RWPE1 (cell line): ENCODE results near the gene PPP2R3A.
"Not testable (repeated sequence)": the region's sequence is repeated elsewhere in the genome, so short reads cannot be mapped to it uniquely, and the experiment has no call there.

Experiments used
- CTCF ChIA-PET: fragments of 350-600 bp; sonication (Branson Sonifier 250); formaldehyde crosslinking; extraction: SDS; loops from one replicate; lab custom pipeline; 2021; lab: Yijun Ruan, JAX
- POLR2A ChIA-PET: fragments of 400-600 bp; formaldehyde crosslinking; extraction: SDS; loops from one replicate; lab custom pipeline; 2020; ENCODE audit warnings: antibody characterized with exemption; ENCODE audit not compliant: low non-redundant PET; lab: Yijun Ruan, JAX
- DNase-seq: peaks from one replicate; pipeline ENCODE4 v3.0.0; 2012; ENCODE audit warnings: low spot score
- H3K27ac ChIP-seq: fragments of 450-650 bp; 2 replicates; pipeline ENCODE4 v1.5.1; 2017
- TF ChIP-seq, protein P1 (sequence below): fragments of 450-650 bp; conservative IDR thresholded peaks from 2 replicates; pipeline ENCODE4 v1.5.1; 2017; ENCODE audit warnings: low read depth, mild to moderate bottlenecking

PPP2R3A gene

GRCh38 chr3:136120373-136121348, 155.1 kb downstream of the PPP2R3A start:
- TF ChIP-seq, protein P1, sequence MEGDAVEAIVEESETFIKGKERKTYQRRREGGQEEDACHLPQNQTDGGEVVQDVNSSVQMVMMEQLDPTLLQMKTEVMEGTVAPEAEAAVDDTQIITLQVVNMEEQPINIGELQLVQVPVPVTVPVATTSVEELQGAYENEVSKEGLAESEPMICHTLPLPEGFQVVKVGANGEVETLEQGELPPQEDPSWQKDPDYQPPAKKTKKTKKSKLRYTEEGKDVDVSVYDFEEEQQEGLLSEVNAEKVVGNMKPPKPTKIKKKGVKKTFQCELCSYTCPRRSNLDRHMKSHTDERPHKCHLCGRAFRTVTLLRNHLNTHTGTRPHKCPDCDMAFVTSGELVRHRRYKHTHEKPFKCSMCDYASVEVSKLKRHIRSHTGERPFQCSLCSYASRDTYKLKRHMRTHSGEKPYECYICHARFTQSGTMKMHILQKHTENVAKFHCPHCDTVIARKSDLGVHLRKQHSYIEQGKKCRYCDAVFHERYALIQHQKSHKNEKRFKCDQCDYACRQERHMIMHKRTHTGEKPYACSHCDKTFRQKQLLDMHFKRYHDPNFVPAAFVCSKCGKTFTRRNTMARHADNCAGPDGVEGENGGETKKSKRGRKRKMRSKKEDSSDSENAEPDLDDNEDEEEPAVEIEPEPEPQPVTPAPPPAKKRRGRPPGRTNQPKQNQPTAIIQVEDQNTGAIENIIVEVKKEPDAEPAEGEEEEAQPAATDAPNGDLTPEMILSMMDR, result no peak
- CTCF ChIA-PET, result no interaction called here
- DNase-seq, result no peak
- H3K27ac ChIP-seq, result no peak overlapping the region
- POLR2A ChIA-PET, result no interaction called here

DNA sequence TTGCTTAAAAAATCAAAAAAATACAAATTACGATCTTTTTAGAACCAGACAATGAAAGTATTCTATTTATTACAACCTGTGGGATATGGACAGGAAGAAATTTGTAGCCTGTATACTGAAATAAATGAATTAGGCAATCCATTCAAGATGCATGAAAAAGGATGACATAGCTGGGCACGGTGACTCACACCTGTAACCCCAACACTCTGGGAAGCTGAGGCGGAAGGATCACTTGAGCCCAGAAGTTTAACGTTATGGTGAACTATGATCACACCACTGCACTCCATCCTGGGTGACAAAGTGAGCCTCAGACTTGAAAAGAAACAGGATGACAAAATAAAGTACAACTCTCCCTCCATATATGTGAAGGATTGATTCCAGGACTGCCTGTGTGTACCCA, 156.5 kb downstream of the PPP2R3A start:
- ChIA-PET POLR2A (no interaction called here), CTCF (no interaction called here)
- no peak for DNase-seq
- TF ChIP-seq, protein P1, result no peak
- H3K27ac ChIP-seq, result no peak overlapping the region

- CTCF ChIA-PET, H3K27ac ChIP-seq, DNase-seq, POLR2A ChIA-PET: not testable (repeated sequence)
Measured at GRCh38 chr3:136131647-136132046, 166.1 kb downstream of the PPP2R3A start.

GRCh38 chr3:136134091-136134490, 168.6 kb downstream of the PPP2R3A start:
- no peak overlapping the region for H3K27ac ChIP-seq
- no peak for DNase-seq
- TF ChIP-seq, protein P1, result no peak
- ChIA-PET POLR2A (no interaction called here), CTCF (interaction anchor here (0.6 kb wide), 1 partner anchor 34 kb away, joined by 3 read pairs; no protein-coding TSS in a partner anchor)

DNA sequence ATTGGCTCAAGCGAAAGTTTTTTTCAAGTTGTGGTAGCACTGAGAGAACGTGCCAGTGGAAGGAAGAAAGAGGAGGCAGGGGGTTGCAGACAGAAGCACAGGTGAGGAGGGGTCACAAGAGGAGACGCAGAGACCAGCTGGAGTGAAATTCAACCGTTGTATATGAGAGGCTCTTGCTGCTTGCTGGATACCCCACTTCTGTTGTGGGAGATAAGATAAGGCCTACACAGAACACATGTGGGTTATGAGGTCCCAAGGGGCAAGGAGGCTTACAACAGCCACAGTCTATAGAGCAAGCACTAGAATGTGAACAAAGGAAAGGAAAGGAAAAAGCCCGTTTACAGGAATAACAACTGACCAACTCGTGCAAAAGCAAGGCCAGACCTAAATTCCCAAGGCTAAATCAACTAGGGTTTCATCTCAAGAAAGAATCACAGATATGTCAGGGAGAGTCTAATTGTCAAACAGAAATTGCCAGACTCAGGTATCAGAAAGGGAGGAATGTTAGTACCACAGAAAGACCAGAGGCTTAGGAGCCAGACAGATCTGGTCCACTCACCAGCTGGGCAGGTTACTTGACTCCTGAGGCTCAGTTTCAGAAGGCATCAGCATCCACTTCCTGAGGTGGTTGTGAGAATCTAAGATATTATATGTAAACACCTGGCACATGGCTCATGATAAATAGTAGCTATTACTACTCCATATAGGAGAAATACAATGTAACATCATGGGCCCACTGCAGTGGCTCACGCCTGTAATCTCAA, 169.7 kb downstream of the PPP2R3A start:
- CTCF ChIA-PET, result no interaction called here
- H3K27ac ChIP-seq, result no peak overlapping the region
- POLR2A ChIA-PET, result no interaction called here
- TF ChIP-seq, protein P1, result no peak
- DNase-seq, result no peak

GRCh38 chr3:136136454-136136853, 170.9 kb downstream of the PPP2R3A start:
- ChIA-PET POLR2A (no interaction called here), CTCF (interaction anchor here (0.5 kb wide), 1 partner anchor 1120 kb away, joined by 3 read pairs; no protein-coding TSS in a partner anchor)
- H3K27ac ChIP-seq, result no peak overlapping the region
- TF ChIP-seq, protein P1, result no peak
- DNase-seq, result no peak
